Heart left ventricle (tissue), 16 donors: ENCODE measurements around the gene TRAF2. TPM values are rescaled to one million over a fixed set of nuclear protein-coding genes. Genes with fewer than 3 reads are reported as not detected.
A peak's percentile ranks its signal among the peaks of the same experiment; 100 is the strongest.

Experiments
- ATAC-seq, 4 donors: fragments of 200-7000 bp; cut with Tn5 transposase; one replicate each; pipeline ENCODE4 v1.9.1; 2020 to 2022; ENCODE audit warnings: moderate library complexity in 4 of 4, mild to moderate bottlenecking in 3 of 4, moderate number of reproducible peaks in 1 of 4
- DNase-seq, 5 donors: peaks; one replicate each; pipeline ENCODE4 v3.0.0-alpha.2; 2020
- H3K27ac ChIP-seq, 12 donors: fragments of 200-600 bp; sonication (generic) in 4 of 12; one replicate each; pipeline versions ENCODE4 v1.5.0 to v1.8.0; 2016 to 2022; ENCODE audit warnings: mild to moderate bottlenecking in 2 of 12
- H3K27me3 ChIP-seq, 9 donors: fragments of 200-600 bp; sonication (generic) in 2 of 9; one replicate each; pipeline versions ENCODE4 v1.5.1 to v1.8.0; 2016 to 2022; ENCODE audit warnings: mild to moderate bottlenecking in 3 of 9
- H3K36me3 ChIP-seq, 9 donors: fragments of 200-600 bp; sonication (generic) in 2 of 9; one replicate each; pipeline versions ENCODE4 v1.5.0 to v1.8.0; 2018 to 2022; ENCODE audit warnings: mild to moderate bottlenecking in 2 of 9
- H3K4me1 ChIP-seq, 12 donors: fragments of 200-600 bp; sonication (generic) in 4 of 12; one replicate each; pipeline versions ENCODE4 v1.5.0 to v1.8.0; 2016 to 2022; ENCODE audit warnings: mild to moderate bottlenecking in 3 of 12
- H3K4me3 ChIP-seq, 12 donors: fragments of 200-600 bp; sonication (generic) in 4 of 12; one replicate each; pipeline versions ENCODE4 v1.5.0 to v1.8.0; 2017 to 2022; ENCODE audit warnings: mild to moderate bottlenecking in 9 of 12, moderate library complexity in 4 of 12
- H3K9me3 ChIP-seq, 12 donors: fragments of 200-600 bp; sonication (generic) in 4 of 12; one replicate each; pipeline versions ENCODE4 v1.5.0 to v1.8.0; 2016 to 2022; ENCODE audit warnings: mild to moderate bottlenecking in 1 of 12
- POLR2A ChIP-seq, 2 donors: fragments of 450-650 bp; IDR thresholded peaks; one replicate each; pipeline ENCODE4 v1.6.1; 2017; ENCODE audit warnings: antibody characterized with exemption in 2 of 2, mild to moderate bottlenecking in 2 of 2, moderate library complexity in 2 of 2
- WGBS, 4 donors: extraction: QIAGEN DNeasy Blood & Tissue Kit in 2 of 4; methylation state at CpG; one replicate each; pipeline versions ENCODE4 v1.1.5 to v1.1.7; 2013 to 2018; 5-methylcytosine and 5-hydroxymethylcytosine counted together
- intact Hi-C, 10 donors: fragments of 100-400 bp; cut with DNase I; formaldehyde crosslinking; loops; one replicate each; pipeline versions ENCODE4 v1.11.1 to v1.14.2; 2022
- polyA plus RNA-seq, 2 donors: library from polyadenylated mRNA; stranded (reverse); fragments of 200-250 nt; gene quantifications; one replicate each; pipeline ENCODE4 v1.2.3, GENCODE V29; 2013
- total RNA-seq, 9 donors: library from RNA; depleted of rRNA in 2 of 9; stranded (reverse); fragments of >200 nt in 2 of 9; fragmentation: NEBNext Ultra II Directional in 3 of 9; extraction: Animal tissue kit (Norgen Biotek cat#: 25700) in 3 of 9; gene quantifications; one replicate each; pipeline versions ENCODE4 v1.1.0 to v1.2.4, GENCODE V29; 2016 to 2023
- TF ChIP-seq, protein P1 (sequence below), 12 donors: fragments of 200-600 bp; sonication (generic) in 4 of 12; IDR thresholded peaks; one replicate each; pipeline versions ENCODE4 v1.5.0 to v1.8.0; 2018 to 2022; ENCODE audit warnings: antibody characterized with exemption in 12 of 12, mild to moderate bottlenecking in 5 of 12
- donor health status: ischemic (EF 13 %, LVEDD 7.1; RV severe dilation, severe dysfunction).
- donor health status: healthy with polysubstance abuse.
- donor health status: DM: no; HTN: yes; CAD: no.
- donor health status: DM: no; HTN: no; CAD: no.
- donor health status: ischemic (EF 25% LVEDD 6.9; RV normal size, moderate dysfunction).
- donor health status: ischemic (EF 25% LVEDD 5.7; RV mildly dilated, moderate dysfunction).
- donor health status: healthy.
- donor health status: DM: yes; HTN: yes; CAD: no.
- donor health status: ischemic (EF 35%, LVEDD 5.7; RV mildly dilated, moderate dysfunction).
- donor health status: nonischemic (EF 11% LVEDD 7.7; RV severe dilation, severe dysfunction).
- donor health status: DM: yes; HTN: yes; CAD: no.
- donor health status: PGD.
- donor health status: ischemic (EF 29% LVEDD 5.4; RV normal size, mild dysfunction).
- donor health status: nonischemic (EF 23%, LVEDD 6.1; RV moderate dilation, normal function).

The TRAF2 gene
- total and polyA plus RNA-seq, 11 donors = 6.3 to 28.3 (median 9.4) TPM

DNA sequence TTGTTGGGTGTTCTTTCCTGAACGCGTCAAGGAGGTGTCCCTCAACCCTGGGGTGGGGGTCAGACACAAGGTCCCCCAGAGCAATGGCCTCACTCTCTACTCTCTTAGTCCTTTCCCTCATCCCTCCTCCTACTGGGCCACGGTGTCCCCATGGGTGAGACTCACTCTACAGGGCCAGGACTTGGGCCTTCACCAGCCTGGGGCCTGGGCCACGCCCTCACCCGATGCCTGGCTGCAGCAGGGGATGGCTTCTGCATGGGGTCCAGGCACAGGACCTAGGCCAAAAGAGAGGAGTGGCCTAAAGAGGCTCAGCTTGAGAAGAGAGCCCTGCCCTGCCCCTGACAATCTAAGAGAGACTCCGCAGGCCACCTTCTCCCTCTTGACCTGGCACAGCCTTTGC, 71.6 kb downstream of the TRAF2 start:
- DNase-seq (peak in 1 of 5 donors; percentile 25), ATAC-seq (no peak)
- H3K27ac ChIP-seq = no peak overlapping the region
- H3K36me3 ChIP-seq = no peaks in the 10 kb centered on the region
- H3K27me3 ChIP-seq = no peaks in the 10 kb centered on the region
- H3K9me3 ChIP-seq = no peaks in the 10 kb centered on the region
- peaks cover 0 to 17% (median 12%) of the 10 kb centered on the region in 12 donors for H3K4me1 ChIP-seq
- intact Hi-C loops = no loop called here
- 85 to 94% (median 92%) methylated on average over 5 to 6 of the region's 6 CpGs for WGBS, 4 donors
- H3K4me3 ChIP-seq = no peak overlapping the region
- TF ChIP-seq POLR2A (IDR thresholded peaks at IDR 0.05) = no peak

DNA sequence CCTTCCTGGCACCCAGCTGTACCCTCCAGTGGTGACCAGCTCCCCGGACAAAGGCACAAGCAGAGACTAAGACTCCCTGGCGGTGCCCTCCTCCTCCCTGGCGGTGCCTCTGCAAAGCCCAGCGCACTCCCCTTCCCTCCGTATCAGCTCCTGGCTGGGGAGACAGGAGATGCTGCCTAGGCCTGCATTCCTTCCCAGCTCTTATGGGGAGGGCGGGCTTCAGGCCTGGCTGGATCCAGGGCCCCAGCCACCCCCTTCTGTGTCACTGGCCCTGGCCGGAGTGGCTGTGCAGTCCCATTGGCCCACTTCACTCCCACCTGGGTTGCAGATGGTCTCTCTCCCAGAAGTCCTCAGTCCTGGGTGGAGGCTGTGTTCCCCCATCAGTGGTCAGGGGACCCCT, 72.2 kb downstream of the TRAF2 start:
- H3K9me3 ChIP-seq = no peaks in the 10 kb centered on the region
- TF ChIP-seq, protein P1, sequence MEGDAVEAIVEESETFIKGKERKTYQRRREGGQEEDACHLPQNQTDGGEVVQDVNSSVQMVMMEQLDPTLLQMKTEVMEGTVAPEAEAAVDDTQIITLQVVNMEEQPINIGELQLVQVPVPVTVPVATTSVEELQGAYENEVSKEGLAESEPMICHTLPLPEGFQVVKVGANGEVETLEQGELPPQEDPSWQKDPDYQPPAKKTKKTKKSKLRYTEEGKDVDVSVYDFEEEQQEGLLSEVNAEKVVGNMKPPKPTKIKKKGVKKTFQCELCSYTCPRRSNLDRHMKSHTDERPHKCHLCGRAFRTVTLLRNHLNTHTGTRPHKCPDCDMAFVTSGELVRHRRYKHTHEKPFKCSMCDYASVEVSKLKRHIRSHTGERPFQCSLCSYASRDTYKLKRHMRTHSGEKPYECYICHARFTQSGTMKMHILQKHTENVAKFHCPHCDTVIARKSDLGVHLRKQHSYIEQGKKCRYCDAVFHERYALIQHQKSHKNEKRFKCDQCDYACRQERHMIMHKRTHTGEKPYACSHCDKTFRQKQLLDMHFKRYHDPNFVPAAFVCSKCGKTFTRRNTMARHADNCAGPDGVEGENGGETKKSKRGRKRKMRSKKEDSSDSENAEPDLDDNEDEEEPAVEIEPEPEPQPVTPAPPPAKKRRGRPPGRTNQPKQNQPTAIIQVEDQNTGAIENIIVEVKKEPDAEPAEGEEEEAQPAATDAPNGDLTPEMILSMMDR (IDR thresholded peaks at IDR 0.05) = no peak
- TF ChIP-seq POLR2A (IDR thresholded peaks at IDR 0.05) = no peak
- DNase-seq (no peak), ATAC-seq (no peak)
- H3K27ac ChIP-seq = no peak overlapping the region
- H3K27me3 ChIP-seq = no peaks in the 10 kb centered on the region
- 93 to 100% (median 95%) methylated on average over 1 to 7 of the region's 7 CpGs; no CpG with 5 or more reads in 1 of the 4 donors for WGBS, 4 donors
- H3K4me1 ChIP-seq = peaks cover 0 to 23% (median 12%) of the 10 kb centered on the region in 12 donors
- no peak overlapping the region for H3K4me3 ChIP-seq
- no peaks in the 10 kb centered on the region for H3K36me3 ChIP-seq
- intact Hi-C loops = no loop called here

DNA sequence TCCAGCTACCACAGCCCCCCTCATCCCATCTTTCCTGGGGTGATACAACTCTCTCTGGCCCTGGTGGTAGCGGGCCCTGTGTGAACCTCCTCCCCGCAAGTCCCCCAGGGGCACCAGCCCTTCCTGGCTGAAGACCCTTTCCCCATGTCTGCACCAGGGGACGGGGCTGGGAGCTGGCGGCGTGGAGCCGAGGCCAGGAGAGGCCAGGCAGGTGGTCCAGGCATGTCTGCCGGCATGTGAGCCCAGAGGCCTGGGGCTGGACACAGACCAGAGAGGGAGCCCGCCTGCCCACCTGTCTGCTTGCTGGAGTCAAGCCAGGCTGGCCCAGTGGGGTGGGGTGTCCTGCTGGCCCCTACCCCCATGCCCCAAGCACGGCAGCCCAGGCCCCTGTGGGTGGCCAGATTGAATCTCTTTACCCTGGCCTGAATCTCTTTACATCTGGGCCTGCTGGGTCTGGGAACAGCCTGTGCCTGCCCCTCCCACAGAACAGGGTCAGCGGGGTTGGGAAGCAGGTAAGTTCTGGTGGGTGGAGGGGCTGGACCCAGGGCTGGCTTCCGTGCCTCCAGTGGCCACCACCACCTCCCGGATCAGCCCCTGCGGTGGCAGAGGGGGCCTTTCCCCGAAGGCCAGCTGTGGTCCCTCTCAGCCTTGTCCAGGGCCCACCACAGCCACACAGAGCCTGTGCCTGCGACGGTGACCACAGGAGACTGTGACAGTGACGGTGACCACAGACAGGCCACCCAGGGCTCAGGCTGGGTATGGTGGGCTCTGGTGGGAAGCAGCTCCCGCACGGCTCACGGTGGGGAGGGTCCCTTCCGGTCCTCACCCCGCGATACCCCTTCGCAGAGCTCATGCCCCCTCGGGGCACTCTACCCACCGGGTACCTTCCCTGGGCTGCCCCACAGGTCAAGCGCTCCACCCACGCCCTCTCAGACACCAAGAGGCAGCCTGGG, 72.9 kb downstream of the TRAF2 start:
- H3K27ac ChIP-seq = peak overlapping the region in 1 of 12 donors; percentile 60
- H3K27me3 ChIP-seq = no peaks in the 10 kb centered on the region
- TF ChIP-seq, protein P1 (IDR thresholded peaks at IDR 0.05) = no peak
- no peak for TF ChIP-seq POLR2A (IDR thresholded peaks at IDR 0.05)
- H3K9me3 ChIP-seq = no peaks in the 10 kb centered on the region
- ATAC-seq = no peak
- 89 to 94% (median 90%) methylated on average over 17 to 28 of the region's 28 CpGs for WGBS, 4 donors
- intact Hi-C loops = no loop called here
- no peak overlapping the region for H3K4me3 ChIP-seq
- H3K4me1 ChIP-seq = peaks cover 0 to 29% (median 14%) of the 10 kb centered on the region in 12 donors
- H3K36me3 ChIP-seq = no peaks in the 10 kb centered on the region
- DNase-seq = peak in 1 of 5 donors; percentile 15

DNA sequence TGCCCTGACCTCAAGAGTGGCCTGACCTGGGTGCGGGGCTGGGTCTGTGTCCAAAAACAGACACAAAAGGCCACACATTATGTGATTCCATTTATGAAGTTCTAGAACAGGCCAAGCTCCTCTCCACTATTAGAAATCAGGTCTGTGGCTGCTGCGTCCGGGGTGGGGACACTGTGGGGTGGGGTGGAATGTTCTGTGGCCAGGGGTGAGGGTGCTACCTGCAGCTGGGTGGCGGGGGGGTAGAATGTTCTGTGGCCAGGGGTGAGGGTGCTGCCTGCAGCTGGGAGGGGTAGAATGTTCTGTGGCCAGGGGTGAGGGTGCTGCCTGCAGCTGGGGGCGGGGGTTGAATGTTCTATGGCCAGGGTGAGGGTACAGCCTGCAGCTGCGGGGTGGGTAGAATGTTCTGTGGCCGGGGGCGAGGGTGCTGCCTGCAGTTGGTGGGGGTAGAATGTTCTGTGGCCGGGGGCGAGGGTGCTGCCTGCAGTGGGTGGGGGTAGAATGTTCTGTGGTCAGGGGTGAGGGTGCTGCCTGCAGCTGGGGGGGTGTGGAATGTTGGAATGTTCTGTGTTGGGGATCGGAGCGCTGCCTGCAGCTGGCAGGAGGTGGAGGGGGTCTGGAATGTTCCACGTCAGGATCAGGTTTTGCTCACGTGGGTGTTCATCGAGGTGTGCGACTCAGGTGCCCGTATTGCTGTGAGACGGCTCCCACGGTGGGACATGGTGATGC, 74.1 kb downstream of the TRAF2 start:
- Histone ChIP-seq H3K4me3 (no peak overlapping the region), H3K27ac (peak overlapping the region in 1 of 12 donors; percentile 60), H3K4me1 (peaks cover 4 to 35% (median 21%) of the 10 kb centered on the region in 12 donors), H3K9me3 (no peaks in the 10 kb centered on the region), H3K36me3 (no peaks in the 10 kb centered on the region), H3K27me3 (no peaks in the 10 kb centered on the region)
- DNase-seq (no peak), ATAC-seq (no peak)
- intact Hi-C loops = no loop called here
- WGBS, 4 donors = 77 to 89% (median 80%) methylated on average over 17 to 19 of the region's 19 CpGs
- TF ChIP-seq POLR2A (IDR thresholded peaks at IDR 0.05) = no peak
- TF ChIP-seq, protein P1 (IDR thresholded peaks at IDR 0.05) = no peak
